Measurements from ENCODE around the gene SMTNL1.

DNA sequence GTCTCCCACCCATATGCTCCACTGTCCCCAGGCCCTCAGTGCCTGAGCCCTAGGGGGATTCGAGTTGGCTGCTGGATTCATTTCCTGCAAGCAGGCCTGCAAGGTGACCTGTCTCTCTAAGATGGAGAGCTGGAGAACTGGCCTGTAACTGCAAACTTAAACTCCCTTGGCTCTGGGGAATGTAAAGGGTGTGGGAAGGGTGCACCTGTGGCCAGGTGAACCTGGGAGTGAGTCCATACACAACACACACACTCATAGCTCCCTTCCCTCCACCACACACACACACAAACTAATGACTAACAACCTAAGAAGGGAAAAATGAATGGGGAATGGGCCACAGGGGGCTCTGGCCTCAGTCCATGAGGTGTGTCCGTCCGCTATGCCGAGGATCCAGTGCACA is 14.5 kb downstream of the SMTNL1 start:
- TF ChIP-seq, protein P1, sequence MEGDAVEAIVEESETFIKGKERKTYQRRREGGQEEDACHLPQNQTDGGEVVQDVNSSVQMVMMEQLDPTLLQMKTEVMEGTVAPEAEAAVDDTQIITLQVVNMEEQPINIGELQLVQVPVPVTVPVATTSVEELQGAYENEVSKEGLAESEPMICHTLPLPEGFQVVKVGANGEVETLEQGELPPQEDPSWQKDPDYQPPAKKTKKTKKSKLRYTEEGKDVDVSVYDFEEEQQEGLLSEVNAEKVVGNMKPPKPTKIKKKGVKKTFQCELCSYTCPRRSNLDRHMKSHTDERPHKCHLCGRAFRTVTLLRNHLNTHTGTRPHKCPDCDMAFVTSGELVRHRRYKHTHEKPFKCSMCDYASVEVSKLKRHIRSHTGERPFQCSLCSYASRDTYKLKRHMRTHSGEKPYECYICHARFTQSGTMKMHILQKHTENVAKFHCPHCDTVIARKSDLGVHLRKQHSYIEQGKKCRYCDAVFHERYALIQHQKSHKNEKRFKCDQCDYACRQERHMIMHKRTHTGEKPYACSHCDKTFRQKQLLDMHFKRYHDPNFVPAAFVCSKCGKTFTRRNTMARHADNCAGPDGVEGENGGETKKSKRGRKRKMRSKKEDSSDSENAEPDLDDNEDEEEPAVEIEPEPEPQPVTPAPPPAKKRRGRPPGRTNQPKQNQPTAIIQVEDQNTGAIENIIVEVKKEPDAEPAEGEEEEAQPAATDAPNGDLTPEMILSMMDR (IDR thresholded peaks at IDR 0.05), result no peak
- TF ChIP-seq POLR2A (IDR thresholded peaks at IDR 0.05), result no peak
